Inferior parietal cortex (tissue), 1 donor: ENCODE data around the gene UNC93A.
"Not testable (repeated sequence)": the region's sequence is repeated elsewhere in the genome, so short reads cannot be mapped to it uniquely, and the experiment has no call there.

Source experiments
- DNase-seq: peaks from one replicate; pipeline ENCODE4 v3.0.0-alpha.2; 2016; ENCODE audit errors: extremely low spot score

Gene UNC93A

DNA sequence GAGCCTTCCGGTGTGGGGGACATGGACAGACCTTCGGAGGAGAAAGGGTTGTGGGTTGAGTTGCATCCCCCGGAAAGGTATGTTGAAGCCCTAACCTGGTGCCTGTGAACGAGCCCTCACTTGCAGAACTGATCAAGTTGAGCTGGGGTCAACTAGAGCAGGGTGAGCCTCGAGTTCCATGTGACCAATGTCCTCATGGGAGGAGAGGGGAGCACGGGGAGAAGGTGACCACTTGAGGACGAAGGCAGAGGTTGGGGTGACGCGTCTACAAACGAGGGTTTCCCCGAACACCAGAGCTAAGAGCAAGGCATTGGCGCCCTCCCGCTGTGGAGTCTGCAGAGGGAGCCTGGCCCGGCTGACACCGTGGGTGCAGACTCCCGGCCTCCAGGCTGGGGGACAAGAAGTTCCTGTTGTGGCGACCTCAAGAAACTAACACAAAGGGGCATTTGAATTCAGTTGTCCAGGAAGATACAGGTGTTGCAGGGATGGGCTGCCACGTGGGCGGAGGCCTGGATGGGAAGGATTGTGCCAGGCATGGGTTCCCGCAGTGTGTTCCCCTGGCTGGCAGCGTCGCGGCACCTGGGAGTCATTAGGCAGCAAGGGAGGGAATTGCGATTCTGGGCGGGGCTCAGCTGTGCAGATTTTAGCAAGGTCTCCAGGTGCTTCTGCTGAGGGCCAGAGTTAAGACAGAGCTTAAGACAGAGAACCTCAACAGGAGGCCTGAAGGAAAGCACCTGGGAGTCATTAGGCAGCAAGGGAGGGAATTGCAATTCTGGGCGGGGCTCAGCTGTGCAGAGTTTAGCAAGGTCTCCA, 20.4 kb upstream of the UNC93A start:
- DNase-seq: no peak

DNA sequence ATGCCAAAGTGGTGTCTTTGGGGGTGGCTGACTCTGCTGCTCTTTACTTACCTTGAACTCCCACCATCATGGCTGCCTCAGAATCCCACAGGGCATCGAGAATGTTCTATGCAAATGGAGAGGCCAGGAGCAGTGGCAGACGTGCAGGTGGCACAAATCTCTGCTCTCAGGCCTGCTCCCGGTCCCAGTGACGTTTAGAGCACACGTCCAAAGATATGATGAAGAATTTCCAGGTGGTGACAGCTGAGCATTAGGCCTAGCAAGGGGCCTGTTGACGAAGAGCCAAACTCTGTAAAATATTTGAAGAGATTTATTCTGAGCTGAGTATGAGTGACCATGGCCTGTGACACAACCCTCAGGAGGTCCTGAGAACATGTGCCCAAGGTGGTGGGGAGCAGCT, 19.0 kb upstream of the UNC93A start:
- no peak for DNase-seq

DNA sequence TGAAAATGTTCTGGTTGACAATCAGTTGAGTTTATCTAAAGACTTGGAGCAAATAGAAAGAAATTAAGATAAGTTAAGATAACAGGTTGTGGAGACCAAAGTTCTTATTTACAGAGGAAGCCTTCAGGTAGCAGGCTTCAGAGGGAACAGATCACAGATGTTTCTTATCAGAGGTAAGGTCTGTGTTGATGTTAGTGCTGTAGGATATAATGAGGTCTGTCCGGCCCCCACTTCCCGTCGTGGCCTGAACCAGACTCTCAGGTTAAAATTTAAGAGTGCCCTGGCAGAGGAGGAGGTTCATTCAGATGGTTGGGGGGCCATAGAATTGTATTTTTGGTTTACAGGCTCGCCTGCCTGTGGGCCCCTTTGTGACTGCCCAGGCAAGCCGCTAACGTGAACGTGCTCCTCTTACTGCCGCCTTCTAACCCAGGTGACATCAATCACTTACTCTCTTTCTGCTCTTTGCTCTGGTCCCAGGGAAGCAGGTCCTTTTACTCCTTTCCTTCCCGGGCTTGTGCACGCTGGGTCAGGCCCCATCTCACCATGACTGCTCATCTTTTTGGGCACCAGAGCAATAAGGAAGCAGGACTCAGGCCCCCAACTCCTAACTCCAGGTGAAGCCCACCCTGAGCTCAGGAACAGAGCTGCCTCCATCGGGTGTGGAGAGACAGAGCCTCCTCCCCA, 18.3 kb upstream of the UNC93A start:
- DNase-seq: no peak

DNA sequence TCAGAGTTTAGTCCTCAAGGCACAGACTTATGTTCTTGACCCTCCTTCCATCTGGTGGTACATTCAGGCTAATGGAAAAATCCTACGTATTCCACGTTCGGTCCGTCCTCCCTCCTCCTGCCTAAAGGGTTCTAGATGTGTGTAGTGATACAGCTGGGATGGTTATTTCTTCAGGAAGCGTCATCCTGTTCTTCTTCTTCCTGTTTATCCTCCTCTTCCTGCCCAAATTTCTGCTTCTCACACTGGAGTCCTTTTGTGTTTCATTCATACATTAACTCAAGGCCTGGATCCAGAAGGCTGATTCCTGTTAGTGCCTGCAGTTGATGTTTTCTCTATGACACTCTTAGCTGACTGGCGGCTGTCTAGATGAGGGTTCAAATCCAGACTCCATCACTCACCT, 16.8 kb upstream of the UNC93A start:
- DNase-seq: no peak

DNA sequence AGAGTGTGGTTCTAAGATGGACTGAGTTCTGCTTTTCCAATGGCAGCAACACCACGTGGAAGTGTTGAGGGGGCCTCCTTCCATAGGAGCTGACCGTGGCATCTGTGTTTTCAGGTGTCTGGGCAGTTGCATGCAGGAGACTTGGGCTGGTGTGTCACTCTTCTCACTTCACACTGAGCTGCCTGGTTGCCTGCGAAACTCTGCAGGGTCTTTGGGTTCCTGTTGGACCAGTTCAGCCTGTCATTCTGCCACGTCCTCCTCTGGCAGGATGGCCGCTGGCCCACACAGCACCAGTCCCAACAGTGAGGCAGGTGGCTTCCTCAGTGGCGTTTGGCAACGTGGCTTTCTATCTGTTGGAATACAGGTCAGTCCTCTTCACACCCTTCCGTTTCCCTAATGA, 16.1 kb upstream of the UNC93A start:
- DNase-seq: no peak

DNA sequence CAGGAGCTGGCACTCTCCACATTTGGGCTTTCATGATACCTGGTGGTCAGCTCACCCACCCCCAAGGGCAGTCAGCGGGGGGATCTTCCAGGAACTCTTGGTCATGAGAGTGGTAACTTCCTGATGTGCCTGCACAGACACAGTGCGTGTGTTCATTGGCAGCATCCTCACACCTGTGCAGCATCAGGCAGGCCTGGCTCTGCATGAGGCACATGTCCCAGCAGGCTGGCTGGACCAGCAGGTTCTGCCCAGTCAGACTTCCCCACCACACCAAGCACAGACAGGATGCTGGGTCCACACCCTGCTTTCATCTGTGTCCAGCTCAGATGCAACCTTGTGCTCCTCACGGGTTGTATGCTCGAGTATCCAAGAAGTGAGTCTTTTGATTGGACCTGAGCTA, 15.7 kb upstream of the UNC93A start:
- no peak for DNase-seq

DNA sequence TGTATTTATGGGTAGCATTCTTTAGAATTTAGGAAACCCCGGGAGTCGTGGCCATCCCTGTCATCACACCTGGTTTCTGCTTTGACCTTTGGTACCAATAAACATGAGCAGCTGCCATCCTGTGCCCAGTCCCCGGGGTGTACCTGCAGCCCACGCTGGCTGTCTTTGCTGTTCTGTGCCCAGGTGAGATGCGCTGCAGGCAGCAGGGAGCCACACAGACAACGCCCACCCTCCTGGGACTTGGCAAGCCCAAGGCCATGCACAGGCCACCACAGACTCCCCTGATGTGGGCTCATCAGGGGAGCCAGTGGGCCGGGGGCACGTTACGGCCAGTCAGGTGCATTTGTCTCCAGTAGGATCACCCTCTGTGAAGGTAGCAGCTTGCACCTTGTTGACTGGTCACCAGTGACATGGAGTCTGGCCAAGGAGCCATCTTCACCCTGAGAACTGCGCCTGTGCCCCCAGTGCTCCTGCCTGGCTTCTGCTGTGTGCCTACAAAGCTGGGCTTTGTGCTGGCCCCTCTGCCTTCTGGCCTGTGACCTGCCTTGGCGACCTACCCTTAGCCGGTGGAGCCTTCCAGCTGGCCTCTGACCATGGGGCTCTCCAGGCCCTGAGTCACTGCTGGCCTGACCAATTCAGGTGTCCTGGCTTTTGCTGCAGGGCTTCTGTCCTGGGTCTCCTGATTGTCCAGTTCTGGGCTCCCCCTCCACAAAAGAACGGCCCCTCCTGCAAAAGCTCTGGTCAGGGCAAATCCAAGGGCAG, 14.2 kb upstream of the UNC93A start:
- no peak for DNase-seq

DNA sequence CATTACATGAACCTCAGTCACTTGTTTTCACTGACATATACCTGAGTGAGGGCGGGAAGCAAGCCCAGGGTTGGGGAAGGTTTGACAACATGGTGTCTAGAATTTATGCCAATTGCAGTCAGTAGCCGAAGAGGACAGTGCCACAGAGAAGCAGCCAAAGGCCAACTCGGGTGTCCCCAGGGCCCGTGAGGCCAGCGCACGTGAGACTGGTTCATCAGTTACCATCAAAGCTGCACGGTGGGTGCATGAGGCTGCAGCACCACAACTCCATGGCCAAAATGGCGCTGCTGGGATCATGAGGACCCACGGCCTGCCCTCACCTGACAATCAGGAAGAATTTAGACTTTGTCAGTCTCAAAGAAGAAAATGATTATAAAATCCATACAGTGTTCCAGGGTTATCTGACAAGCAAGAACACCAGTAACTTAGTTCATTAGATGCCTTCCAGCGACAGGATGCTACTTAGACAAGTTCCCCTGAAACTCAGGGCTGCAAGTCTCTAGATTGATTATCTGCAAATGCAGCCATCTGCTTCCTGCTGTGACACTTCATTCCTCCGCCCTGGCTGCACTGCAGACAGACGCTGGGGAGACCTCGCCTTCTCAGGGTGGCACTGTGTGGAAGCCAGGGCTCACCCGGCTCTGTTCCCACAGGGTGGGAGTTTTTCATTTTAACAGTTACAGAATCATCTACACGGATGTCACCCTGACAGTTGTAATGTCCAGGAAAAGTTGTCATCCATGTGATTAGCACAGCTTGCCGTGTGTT, 12.8 kb upstream of the UNC93A start:
- DNase-seq: not testable (repeated sequence)

DNA sequence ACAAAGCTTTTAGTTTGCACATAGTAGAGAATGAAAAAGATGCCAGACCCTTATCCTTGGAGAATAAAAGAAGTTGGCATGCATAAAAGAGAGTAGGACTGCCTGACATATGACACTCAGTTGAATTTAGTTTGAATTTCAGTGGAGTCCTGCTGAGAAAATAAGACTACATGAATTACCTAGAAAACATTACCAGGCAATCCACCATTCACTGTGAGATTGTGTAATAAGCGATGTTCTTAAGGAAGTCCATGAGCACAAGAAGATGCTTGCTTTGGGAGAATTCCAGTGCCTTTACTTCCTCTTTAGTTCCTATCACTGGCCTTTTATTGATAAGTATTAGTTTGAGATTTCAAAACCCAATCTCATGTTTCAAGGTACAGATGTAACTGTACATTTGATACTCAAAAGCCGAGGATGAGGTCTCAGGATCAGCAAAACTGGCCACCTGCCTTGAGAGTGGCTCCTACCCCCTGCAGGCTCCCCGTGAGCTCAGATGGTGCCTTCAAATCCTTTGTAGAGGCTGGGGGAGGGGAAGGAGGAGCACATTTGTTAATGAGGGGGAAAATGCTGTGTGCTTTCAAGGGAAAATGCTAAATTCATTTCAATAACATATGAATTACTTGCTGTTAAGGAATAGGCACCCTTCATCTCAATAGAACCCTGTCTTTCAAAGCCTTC, 11.2 kb upstream of the UNC93A start:
- no peak for DNase-seq

DNA sequence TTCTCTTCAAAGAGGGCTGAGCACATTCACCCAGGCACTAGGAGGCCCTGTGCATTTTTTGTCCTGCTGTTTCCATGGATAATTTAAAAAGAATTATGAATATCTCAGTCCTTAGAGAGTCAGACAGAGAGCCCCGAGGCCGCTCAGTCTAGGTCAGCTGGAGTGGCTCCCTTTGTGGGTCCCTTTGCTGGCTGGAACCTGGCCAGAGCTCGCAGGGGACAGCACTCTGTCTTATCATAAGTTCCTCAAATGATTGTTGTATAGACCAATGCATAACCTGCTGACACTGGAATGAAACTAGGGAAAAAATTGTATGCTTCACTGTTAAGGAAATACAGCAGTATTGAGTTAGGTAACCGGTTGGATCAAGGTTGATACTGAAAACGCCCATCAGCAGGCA, 10.6 kb upstream of the UNC93A start:
- not testable (repeated sequence) for DNase-seq

DNA sequence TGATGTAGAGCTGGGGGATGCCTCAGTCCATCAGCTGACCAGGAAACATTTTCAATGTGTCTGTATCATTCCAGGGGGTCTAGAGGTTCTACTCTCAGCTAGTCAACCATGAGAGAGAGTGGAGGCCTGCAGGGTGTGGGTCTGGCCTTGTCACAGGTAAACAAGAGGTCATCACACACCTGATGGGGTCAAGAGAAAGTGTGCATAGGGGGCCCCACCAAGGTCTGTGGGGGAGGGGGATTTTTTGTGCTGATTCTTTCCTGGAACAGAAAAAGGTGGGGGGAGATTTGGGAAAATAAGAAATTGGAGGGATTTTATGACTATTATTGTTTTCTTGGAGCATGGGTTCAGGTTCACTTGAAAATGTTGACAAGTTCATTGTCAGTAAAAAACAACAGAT, 8.9 kb upstream of the UNC93A start:
- no peak for DNase-seq

DNA sequence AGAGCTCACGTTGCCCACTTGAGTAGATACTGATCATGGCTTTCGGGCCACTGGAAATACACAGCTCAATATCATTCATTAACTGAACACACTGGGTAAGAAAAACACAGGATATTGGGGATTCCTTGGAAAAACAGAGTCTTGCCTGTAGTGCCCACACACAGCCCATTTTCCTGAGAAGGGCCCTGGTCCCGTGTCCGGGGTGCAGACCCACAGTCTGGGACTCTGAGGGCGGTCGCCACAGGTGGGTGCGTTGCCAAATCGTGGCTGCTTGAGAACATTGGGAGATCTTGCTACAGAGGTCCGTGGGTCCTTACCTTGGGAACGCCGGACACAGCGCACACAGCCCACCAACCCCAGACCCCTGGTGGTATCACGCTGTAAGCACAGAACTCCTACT, 6.5 kb upstream of the UNC93A start:
- DNase-seq: not testable (repeated sequence)

DNA sequence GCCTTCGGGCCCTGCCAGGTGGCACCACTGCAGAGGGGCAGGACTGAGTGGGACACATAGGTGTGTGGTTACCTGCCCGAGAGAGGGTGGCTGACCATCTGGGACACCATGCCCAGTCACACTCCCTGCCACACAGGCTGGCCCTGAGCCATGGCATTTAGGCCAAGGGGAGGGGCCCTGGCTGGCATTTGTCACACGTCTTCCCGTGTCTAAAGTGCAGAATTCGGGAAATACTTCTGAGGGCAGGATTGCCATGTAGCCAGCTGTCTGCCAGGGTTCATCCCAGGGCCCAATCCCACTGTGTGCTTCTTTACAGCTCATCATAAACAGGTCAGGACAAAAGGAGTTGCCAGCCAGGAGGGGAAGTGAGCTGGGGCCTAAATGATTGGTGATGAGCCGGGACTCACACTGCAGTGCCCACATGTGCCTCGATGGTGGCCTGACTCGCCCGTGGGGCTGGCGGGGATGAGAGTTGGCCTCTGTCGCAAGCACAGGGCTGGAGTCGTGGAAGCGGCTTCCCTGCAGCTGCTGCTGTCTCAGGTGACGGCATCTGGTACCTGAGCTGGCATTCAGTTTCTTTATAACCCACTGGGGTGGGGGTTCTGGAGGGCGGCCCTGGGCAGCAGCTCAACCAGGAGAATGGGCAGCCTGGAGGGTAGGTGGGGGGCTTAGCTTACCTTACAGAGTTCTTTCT, 5.9 kb upstream of the UNC93A start:
- DNase-seq: no peak

DNA sequence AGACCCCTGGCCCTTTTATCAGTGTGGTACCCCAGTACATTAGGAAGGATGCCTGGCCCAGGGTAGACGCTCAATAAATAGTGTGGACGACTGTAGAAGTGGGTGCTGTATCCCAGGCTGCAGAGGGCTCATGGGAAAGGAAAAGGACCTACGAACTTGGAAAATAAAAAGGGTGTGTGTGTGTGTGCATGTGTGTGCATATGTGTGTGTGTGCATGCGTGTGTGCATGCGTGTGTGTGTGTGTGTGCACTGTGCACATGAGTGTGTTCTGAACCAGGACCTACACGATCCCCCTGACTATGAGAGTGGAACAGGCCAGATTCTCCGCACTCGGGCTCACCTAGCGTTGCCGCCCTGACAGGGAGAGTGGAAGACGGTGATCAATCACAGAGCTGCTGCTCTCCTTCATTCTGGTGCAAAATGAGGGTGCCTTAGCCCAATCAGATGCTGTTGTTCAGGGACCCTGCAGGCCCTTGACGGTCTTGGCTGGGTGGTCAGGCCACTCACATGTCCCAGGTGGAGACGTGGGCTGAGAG, 3.5 kb upstream of the UNC93A start:
- DNase-seq: no peak

DNA sequence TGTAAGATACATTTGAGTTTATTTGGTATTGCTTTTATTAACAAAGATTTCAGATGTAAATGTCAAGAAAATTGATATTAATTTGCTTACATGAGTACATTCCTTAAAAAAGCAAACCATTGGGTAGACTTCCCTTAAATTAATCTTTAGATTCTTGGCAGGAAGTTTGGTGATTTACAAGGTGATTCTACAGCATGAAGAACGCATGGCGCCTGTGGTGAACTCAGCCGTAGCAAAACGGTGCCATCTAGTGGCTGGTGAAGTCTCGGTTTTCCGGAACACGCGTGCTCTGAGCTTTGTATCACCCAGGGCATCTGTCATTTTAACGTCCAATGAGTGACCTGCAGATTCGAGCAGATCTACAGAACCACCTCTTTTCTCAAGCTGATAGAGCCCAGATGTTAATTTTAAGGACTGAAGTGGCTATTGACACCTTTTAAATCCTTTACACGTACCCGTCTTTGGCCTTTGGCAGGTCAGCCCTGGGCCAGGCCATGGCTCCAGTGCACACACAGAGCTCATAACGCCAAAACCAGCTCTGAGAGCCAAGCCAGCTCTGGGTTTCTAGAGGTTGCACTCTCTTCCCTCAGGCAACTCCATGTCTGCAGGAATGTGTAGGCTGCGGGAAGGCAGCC, 2.4 kb upstream of the UNC93A start:
- peak; percentile 38 for DNase-seq

DNA sequence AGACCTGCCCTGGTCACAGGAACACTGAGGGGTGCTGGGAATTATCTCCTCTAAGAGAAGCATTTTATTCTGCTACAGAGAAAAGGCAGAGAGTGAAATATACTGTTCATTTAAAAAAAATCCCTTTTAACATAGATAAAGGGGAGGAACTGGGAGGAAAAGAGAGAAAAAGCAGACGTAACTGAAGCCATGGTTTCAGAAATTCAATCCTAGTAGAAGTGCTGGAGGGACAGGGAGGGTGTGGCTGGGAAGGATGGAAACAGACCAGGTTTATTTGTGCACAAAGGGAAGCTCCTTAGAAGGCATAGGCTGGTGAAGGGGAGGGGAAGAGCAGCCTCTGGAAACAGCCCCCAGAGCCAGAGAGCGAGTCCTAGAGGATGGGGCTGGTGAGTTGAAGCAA, 1.8 kb upstream of the UNC93A start:
- not testable (repeated sequence) for DNase-seq

DNA sequence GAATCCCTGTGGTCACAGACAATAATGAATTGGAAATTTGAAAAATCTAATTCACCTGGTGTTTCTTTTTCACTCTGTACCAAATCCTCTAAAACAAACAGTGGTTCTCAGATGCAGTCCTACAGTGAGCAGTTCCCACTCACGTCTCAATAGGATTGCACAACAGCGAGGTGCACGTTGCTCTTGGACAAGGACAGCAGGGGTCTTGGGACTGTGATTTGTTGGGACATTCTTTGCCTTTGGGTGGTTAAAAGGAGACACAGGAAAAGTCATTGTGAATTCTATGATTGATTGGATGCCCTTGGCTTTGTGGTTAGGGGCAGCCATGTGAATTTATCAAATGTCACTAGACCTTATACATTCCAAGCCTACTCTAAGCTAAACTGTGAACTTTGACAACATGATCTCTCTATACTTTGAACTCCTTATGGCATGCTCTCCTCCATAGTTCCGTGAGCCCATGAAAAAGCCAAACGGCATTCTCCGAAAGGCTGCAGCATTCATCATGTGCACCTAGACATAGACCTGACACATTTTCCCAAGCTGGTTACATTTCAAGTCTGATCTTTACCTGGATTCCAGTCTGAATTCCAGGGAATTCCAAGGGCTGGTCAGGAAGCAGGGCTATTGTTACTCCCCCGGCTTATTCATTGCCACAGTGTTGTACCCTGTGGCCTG, 647 bp downstream of the UNC93A start:
- DNase-seq: no peak

DNA sequence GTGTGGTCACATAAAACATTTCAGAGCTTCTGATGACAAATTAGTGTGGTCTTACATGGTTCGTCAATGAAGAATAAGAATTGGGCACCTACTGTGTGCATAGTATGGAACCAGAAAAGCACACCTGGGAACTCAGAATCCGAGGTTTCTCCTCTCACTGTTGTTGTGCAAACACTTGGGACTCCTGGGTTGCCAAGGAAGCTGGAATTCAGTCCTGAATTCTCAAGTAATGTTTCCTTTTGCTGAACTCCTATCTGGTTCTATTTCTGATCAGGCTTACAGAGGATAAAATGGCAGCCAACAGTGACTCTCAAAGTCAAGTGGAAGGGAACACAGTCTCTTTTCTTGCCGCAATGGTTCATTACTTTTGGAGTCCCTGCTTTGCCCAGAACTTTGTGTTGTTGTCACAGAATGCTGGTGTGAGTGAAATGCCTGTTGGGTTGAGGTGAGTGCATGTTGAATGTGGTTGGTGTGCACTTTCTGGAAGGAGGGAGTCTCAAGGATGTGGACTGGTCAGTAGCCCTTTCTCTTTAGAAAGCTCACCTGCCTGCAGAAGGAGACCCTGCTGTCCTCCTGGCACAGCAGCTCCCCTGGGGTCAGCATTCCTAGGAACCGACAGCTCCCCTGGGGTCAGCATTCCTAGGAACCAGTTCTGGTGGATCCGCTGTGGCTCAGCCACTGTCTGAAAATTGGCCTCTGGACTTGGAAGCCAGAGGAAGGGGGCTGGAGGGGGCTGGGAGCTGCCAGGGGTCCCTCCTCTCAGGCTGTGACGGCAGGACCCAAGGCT, 1.4 kb downstream of the UNC93A start:
- no peak for DNase-seq
